Esophagus squamous epithelium (tissue), 4 donors: ENCODE measurements around the gene LPXN.

Experiments used
- POLR2A ChIP-seq, 4 donors: fragments of 450-650 bp; IDR thresholded peaks; one replicate each; pipeline ENCODE4 v1.6.1; 2017; ENCODE audit warnings: antibody characterized with exemption in 4 of 4, mild to moderate bottlenecking in 4 of 4, moderate library complexity in 3 of 4
- TF ChIP-seq, protein P1 (sequence below), 6 experiments: fragments of 450-650 bp in 4 of 6; fragments of 200-600 bp in 2 of 6; sonication (generic) in 2 of 6; IDR thresholded peaks; one replicate each; pipeline ENCODE4 v1.5.1; 2016 to 2019; ENCODE audit warnings: antibody characterized with exemption in 6 of 6, mild to moderate bottlenecking in 4 of 6, moderate library complexity in 4 of 6

DNA sequence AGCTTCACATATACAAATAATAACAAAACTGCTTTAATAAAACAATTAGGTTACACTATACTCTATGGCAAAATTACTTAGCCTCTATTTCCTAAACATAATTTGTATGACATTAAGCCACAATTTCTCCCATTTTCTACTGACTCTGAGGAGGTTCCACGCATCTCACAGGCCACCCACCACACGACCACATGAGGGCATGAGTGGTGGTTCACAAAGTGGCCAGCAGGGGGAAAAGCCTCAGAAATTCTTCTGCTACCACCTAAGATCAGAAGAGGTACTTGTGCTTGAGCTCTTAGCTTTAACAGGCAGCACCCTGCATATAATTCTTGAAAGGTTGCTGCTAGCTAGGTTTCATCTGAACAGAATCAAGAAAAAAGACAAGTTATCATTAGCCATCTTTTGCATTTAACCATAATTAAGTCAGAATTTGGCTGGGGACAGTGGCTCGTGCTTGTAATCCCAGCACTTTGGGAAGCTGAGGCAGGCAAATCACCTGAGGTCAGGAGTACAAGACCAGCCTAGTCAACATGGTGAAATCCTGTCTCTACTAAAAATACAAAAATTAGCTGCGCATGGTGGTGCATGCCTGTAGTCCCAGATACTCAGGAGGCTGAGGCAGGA, 7.7 kb downstream of the LPXN start:
- TF ChIP-seq POLR2A (IDR thresholded peaks at IDR 0.05), result no peak
- TF ChIP-seq, protein P1, sequence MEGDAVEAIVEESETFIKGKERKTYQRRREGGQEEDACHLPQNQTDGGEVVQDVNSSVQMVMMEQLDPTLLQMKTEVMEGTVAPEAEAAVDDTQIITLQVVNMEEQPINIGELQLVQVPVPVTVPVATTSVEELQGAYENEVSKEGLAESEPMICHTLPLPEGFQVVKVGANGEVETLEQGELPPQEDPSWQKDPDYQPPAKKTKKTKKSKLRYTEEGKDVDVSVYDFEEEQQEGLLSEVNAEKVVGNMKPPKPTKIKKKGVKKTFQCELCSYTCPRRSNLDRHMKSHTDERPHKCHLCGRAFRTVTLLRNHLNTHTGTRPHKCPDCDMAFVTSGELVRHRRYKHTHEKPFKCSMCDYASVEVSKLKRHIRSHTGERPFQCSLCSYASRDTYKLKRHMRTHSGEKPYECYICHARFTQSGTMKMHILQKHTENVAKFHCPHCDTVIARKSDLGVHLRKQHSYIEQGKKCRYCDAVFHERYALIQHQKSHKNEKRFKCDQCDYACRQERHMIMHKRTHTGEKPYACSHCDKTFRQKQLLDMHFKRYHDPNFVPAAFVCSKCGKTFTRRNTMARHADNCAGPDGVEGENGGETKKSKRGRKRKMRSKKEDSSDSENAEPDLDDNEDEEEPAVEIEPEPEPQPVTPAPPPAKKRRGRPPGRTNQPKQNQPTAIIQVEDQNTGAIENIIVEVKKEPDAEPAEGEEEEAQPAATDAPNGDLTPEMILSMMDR (IDR thresholded peaks at IDR 0.05), result peak; percentile 66 to 74 (median 68)
